ENCODE results near the gene HTR1B. TPM values are rescaled to one million over a fixed set of nuclear protein-coding genes. Genes with fewer than 3 reads are reported as not detected.
A peak's percentile ranks its signal among the peaks of the same experiment; 100 is the strongest.

The HTR1B gene
- total RNA-seq, 1 donor from 2014 or later, result 1.9 TPM

DNA sequence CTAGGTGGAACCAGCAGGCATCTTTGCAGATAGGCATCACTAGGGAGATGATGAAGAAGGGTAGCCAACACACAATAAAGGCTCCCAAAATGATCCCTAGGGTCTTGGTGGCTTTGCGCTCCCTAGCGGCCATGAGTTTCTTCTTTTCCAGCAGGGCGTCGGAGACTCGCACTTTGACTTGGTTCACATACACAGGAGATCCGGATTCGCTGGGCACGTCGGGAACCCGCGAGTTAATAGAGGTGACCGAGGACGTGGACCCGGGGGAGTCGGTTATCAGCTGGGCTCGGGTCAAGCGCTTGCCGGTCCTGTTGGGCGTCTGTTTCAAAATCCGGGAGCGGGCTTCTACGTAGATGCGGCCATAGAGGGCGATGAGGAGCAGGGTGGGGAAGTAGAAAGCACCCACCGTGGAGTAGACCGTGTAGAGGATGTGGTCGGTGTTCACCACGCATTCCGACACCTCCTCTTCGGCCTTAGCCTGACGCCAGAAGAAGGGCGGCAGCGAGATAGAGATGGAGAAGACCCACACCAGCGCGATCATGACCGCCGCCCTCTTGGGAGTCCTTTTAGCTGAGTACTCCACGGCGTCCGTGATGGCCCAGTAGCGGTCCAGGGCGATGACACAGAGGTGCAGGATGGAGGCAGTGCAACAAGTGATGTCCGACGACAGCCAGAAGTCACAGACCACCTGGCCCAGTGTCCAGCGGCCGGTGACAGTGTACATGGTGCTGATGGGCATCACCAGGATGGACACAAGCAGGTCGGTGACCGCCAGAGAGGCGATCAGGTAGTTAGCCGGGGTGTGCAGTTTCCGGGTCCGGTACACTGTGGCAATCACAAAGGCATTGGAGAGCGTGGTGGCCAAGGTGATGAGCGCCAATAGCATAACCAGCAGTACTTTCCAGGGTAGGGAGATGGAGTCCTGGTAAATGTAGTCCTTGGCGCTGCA is 658 bp downstream of the HTR1B start:
- Mint-ChIP-seq H3K27ac (peak overlapping the region; percentile 55), H3K9me3 (no peaks in the 10 kb centered on the region), H3K27me3 (peaks cover 88% of the 10 kb centered on the region), H3K36me3 (no peaks in the 10 kb centered on the region), H3K4me1 (ENCODE audit: unreplicated experiment) (peaks cover 21% of the 10 kb centered on the region), H3K4me3 (peak overlapping the region; percentile 93)
- peak; percentile 66 for DNase-seq (ENCODE audit: extremely low spot score, unreplicated experiment)
- TF ChIP-seq, protein P1, sequence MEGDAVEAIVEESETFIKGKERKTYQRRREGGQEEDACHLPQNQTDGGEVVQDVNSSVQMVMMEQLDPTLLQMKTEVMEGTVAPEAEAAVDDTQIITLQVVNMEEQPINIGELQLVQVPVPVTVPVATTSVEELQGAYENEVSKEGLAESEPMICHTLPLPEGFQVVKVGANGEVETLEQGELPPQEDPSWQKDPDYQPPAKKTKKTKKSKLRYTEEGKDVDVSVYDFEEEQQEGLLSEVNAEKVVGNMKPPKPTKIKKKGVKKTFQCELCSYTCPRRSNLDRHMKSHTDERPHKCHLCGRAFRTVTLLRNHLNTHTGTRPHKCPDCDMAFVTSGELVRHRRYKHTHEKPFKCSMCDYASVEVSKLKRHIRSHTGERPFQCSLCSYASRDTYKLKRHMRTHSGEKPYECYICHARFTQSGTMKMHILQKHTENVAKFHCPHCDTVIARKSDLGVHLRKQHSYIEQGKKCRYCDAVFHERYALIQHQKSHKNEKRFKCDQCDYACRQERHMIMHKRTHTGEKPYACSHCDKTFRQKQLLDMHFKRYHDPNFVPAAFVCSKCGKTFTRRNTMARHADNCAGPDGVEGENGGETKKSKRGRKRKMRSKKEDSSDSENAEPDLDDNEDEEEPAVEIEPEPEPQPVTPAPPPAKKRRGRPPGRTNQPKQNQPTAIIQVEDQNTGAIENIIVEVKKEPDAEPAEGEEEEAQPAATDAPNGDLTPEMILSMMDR (conservative IDR thresholded peaks at IDR 0.05), result peak; percentile 51

DNA sequence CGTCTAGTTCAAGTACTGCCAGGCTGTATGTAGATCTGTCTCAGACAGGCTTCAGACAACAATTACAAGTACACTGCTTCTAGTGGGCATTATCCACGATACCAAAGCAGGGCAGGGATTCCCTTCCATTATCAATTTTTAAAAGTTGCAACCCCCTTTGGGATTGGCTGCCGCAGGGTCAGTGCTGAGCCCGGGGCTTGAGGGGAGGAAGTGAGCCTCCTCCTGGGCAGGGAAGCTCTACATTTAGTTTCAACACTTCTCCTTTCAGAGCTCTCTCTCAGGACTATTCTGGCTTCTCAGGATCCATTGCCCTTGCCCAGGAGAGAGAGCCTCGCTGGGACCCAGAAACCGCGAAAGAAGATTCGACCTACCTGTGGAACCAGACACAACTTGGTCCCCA is 1.5 kb downstream of the HTR1B start:
- H3K4me3 Mint-ChIP-seq, result peak overlapping the region; percentile 93
- H3K4me1 Mint-ChIP-seq (ENCODE audit: unreplicated experiment), result peaks cover 20% of the 10 kb centered on the region
- no peak for DNase-seq (ENCODE audit: extremely low spot score, unreplicated experiment)
- TF ChIP-seq, protein P1 (conservative IDR thresholded peaks at IDR 0.05), result no peak
- no peaks in the 10 kb centered on the region for H3K9me3 Mint-ChIP-seq
- no peak overlapping the region for H3K27ac Mint-ChIP-seq
- H3K36me3 Mint-ChIP-seq, result no peaks in the 10 kb centered on the region
- H3K27me3 Mint-ChIP-seq, result peaks cover 81% of the 10 kb centered on the region

DNA sequence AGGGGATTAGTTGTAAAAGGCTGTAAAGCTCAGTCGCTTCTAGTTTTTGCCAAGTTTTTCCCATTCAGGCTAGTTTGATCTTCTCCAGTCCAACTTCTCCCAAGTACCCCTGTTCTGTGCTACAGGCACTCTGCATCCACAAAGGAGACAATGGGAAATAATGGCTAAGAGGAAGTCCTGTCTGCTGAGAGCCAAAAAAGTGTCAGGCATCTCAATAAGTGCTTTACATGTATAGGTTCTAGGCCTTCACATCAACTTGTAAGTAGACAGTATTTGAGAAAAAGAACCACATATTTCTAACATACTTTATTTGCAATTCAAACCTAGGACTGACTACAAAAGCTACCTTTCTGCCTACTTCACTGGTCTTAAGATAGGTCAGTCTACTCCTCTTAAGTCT is 4.9 kb downstream of the HTR1B start:
- H3K27ac Mint-ChIP-seq, result no peak overlapping the region
- H3K36me3 Mint-ChIP-seq, result no peaks in the 10 kb centered on the region
- TF ChIP-seq, protein P1 (conservative IDR thresholded peaks at IDR 0.05), result no peak
- no peak overlapping the region for H3K4me3 Mint-ChIP-seq
- DNase-seq (ENCODE audit: extremely low spot score, unreplicated experiment), result no peak
- peaks cover 51% of the 10 kb centered on the region for H3K27me3 Mint-ChIP-seq
- H3K9me3 Mint-ChIP-seq, result no peaks in the 10 kb centered on the region
- H3K4me1 Mint-ChIP-seq (ENCODE audit: unreplicated experiment), result peaks cover 18% of the 10 kb centered on the region

DNA sequence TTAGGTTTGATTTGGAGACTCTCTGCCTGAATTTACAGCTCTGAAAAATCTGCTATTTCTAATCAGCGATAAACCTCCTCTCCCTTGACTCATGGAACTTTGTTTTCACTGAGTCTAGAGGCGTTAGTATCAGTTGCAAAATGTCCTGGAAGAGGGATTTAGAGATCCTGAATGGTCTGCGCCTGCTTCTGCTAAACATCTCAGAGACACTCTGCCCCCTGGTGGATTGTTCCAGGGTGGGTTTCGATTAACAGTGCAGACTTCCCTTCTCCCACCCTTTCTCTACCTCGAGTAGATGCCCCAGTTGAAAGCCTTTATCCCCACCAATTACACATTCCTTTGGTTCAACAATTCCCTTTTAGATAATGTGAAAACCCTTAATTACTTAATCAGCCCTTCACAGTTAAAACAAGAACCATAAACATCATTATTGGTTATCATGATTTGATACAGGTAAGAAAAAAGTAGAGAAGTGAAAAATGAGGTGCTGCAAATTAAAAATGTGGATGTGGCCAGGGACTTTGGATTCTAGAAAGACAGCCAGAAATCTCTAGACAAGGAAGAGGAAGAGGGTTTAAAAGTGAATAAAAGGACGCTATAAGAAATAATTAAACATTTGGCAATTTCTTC is 5.5 kb downstream of the HTR1B start:
- H3K4me1 Mint-ChIP-seq (ENCODE audit: unreplicated experiment), result peaks cover 13% of the 10 kb centered on the region
- peak overlapping the region; percentile 4 for H3K4me3 Mint-ChIP-seq
- H3K27me3 Mint-ChIP-seq, result peaks cover 45% of the 10 kb centered on the region
- H3K9me3 Mint-ChIP-seq, result no peaks in the 10 kb centered on the region
- DNase-seq (ENCODE audit: extremely low spot score, unreplicated experiment), result peak; percentile 70
- H3K36me3 Mint-ChIP-seq, result no peaks in the 10 kb centered on the region
- H3K27ac Mint-ChIP-seq, result no peak overlapping the region
- TF ChIP-seq, protein P1 (conservative IDR thresholded peaks at IDR 0.05), result peak; percentile 88

DNA sequence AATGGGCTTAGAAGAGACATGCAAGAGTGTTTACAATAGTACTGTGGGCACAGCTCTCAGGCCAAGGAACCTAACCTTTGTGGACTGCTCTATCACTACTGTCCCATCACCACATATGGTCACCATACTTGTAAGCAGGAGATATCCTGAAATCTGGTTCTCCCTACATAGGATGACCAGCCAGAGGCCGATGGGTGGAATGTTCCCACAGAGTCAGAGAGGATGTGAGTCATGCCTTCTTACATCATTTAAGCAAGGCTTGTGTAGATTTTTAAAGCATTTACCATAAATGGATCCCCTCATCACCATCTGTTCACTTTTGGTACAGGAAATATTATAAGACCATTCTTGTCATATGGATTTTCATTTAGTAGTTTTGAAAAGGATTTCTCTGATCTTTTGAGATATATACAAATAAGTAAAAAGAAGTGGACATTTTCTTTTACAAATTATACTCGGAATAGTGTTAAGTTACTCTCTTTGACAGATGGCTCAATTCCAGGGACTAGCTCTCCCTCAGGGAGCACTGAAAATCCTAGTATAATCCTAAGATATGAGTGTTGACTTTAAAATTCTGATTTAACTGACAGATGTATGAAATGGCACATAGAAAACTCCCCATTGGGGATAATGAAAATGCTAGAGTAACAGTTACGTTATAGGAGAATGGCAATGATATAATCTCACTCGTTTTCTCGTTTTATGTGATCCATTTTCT is 6.6 kb downstream of the HTR1B start:
- TF ChIP-seq, protein P1 (conservative IDR thresholded peaks at IDR 0.05), result no peak
- Mint-ChIP-seq H3K27me3 (peaks cover 34% of the 10 kb centered on the region), H3K4me3 (no peak overlapping the region), H3K9me3 (no peaks in the 10 kb centered on the region), H3K4me1 (ENCODE audit: unreplicated experiment) (peaks cover 13% of the 10 kb centered on the region), H3K36me3 (no peaks in the 10 kb centered on the region), H3K27ac (no peak overlapping the region)
- DNase-seq (ENCODE audit: extremely low spot score, unreplicated experiment), result no peak

Measured in type B pancreatic cell (in vitro differentiated cells).